ENCODE data around the gene NRCAM. TPM values are rescaled to one million over a fixed set of nuclear protein-coding genes. Genes with fewer than 3 reads are reported as not detected.

NRCAM gene
- total RNA-seq, 2 experiments from 2014 or later: 3.4 to 7.0 TPM

- H3K4me3 Mint-ChIP-seq: no peak overlapping the region
- no peak for DNase-seq
- H3K4me3 ChIP-seq (ENCODE audit: low read length): no peak overlapping the region
- intact Hi-C loops (cut with DNase I, micrococcal nuclease): no loop called here
- H3K4me1 ChIP-seq (ENCODE audit: insufficient read depth, low read length): no peaks in the 10 kb centered on the region
- ATAC-seq (ENCODE audit: poor library complexity): no peak
- no peaks in the 10 kb centered on the region for H3K9me3 Mint-ChIP-seq
- no peaks in the 10 kb centered on the region for H3K27me3 Mint-ChIP-seq
- H3K4me1 Mint-ChIP-seq (ENCODE audit: low read depth): no peaks in the 10 kb centered on the region
- no peaks in the 10 kb centered on the region for H3K36me3 ChIP-seq (ENCODE audit: insufficient read depth, low read length)
- peaks cover 3 to 5% of the 10 kb centered on the region in 2 experiments for H3K27me3 ChIP-seq (ENCODE audit: control insufficient read depth in 1 of 2, insufficient read depth in 2 of 2, low read length in 2 of 2)
- H3K36me3 Mint-ChIP-seq (ENCODE audit: low read depth): no peaks in the 10 kb centered on the region
- POLR2A ChIA-PET: no interaction called here
- TF ChIP-seq, protein P1, sequence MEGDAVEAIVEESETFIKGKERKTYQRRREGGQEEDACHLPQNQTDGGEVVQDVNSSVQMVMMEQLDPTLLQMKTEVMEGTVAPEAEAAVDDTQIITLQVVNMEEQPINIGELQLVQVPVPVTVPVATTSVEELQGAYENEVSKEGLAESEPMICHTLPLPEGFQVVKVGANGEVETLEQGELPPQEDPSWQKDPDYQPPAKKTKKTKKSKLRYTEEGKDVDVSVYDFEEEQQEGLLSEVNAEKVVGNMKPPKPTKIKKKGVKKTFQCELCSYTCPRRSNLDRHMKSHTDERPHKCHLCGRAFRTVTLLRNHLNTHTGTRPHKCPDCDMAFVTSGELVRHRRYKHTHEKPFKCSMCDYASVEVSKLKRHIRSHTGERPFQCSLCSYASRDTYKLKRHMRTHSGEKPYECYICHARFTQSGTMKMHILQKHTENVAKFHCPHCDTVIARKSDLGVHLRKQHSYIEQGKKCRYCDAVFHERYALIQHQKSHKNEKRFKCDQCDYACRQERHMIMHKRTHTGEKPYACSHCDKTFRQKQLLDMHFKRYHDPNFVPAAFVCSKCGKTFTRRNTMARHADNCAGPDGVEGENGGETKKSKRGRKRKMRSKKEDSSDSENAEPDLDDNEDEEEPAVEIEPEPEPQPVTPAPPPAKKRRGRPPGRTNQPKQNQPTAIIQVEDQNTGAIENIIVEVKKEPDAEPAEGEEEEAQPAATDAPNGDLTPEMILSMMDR (IDR thresholded peaks at IDR 0.05): no peak
- no peak overlapping the region for H3K27ac Mint-ChIP-seq
- CTCF ChIA-PET: no interaction called here
- H3K27ac ChIP-seq (ENCODE audit: low read depth in 1 of 2, low read length in 2 of 2): no peak overlapping the region
- H3K9me3 ChIP-seq (ENCODE audit: control insufficient read depth in 1 of 2, insufficient read depth in 1 of 2, low read length in 2 of 2): no peaks in the 10 kb centered on the region
Observed at GRCh38 chr7:108170251-108170650, 286.0 kb downstream of the NRCAM start.

GRCh38 chr7:108167460-108167859, 288.8 kb downstream of the NRCAM start:
- Histone ChIP-seq H3K27ac (ENCODE audit: low read depth in 1 of 2, low read length in 2 of 2) (no peak overlapping the region), H3K36me3 (ENCODE audit: insufficient read depth, low read length) (no peaks in the 10 kb centered on the region), H3K27me3 (ENCODE audit: control insufficient read depth in 1 of 2, insufficient read depth in 2 of 2, low read length in 2 of 2) (peaks cover 0 to 3% of the 10 kb centered on the region in 2 experiments), H3K4me1 (ENCODE audit: insufficient read depth, low read length) (no peaks in the 10 kb centered on the region), H3K4me3 (ENCODE audit: low read length) (no peak overlapping the region), H3K9me3 (ENCODE audit: control insufficient read depth in 1 of 2, insufficient read depth in 1 of 2, low read length in 2 of 2) (no peaks in the 10 kb centered on the region)
- H3K4me3 Mint-ChIP-seq: no peak overlapping the region
- no peaks in the 10 kb centered on the region for H3K27me3 Mint-ChIP-seq
- intact Hi-C loops (cut with DNase I, micrococcal nuclease): no loop called here
- H3K27ac Mint-ChIP-seq: no peak overlapping the region
- H3K4me1 Mint-ChIP-seq (ENCODE audit: low read depth): no peaks in the 10 kb centered on the region
- DNase-seq (no peak), ATAC-seq (ENCODE audit: poor library complexity) (no peak)
- no peaks in the 10 kb centered on the region for H3K36me3 Mint-ChIP-seq (ENCODE audit: low read depth)
- CTCF ChIA-PET: no interaction called here
- no peaks in the 10 kb centered on the region for H3K9me3 Mint-ChIP-seq
- POLR2A ChIA-PET: no interaction called here
- TF ChIP-seq, protein P1 (IDR thresholded peaks at IDR 0.05): no peak

- TF ChIP-seq, protein P1 (IDR thresholded peaks at IDR 0.05): no peak
- peaks cover 0 to 3% of the 10 kb centered on the region in 2 experiments for H3K27me3 ChIP-seq (ENCODE audit: control insufficient read depth in 1 of 2, insufficient read depth in 2 of 2, low read length in 2 of 2)
- no peaks in the 10 kb centered on the region for H3K27me3 Mint-ChIP-seq
- ATAC-seq (ENCODE audit: poor library complexity) (no peak), DNase-seq (no peak)
- no peaks in the 10 kb centered on the region for H3K9me3 ChIP-seq (ENCODE audit: control insufficient read depth in 1 of 2, insufficient read depth in 1 of 2, low read length in 2 of 2)
- no peaks in the 10 kb centered on the region for H3K4me1 Mint-ChIP-seq (ENCODE audit: low read depth)
- no peak overlapping the region for H3K4me3 ChIP-seq (ENCODE audit: low read length)
- intact Hi-C loops (cut with DNase I, micrococcal nuclease): no loop called here
- no peaks in the 10 kb centered on the region for H3K36me3 ChIP-seq (ENCODE audit: insufficient read depth, low read length)
- no peaks in the 10 kb centered on the region for H3K4me1 ChIP-seq (ENCODE audit: insufficient read depth, low read length)
- H3K27ac Mint-ChIP-seq: no peak overlapping the region
- no peak overlapping the region for H3K27ac ChIP-seq (ENCODE audit: low read depth in 1 of 2, low read length in 2 of 2)
- CTCF ChIA-PET: no interaction called here
- H3K9me3 Mint-ChIP-seq: no peaks in the 10 kb centered on the region
- H3K4me3 Mint-ChIP-seq: no peak overlapping the region
- POLR2A ChIA-PET: no interaction called here
- H3K36me3 Mint-ChIP-seq (ENCODE audit: low read depth): no peaks in the 10 kb centered on the region
Observed at GRCh38 chr7:108166687-108167086, 289.5 kb downstream of the NRCAM start.
